PC-9 (cell line): ENCODE results near the gene TTC28. TPM values are rescaled to one million over a fixed set of nuclear protein-coding genes. Genes with fewer than 3 reads are reported as not detected.

Source experiments
- BruUV-seq: library from RNA; stranded (reverse); fragments of 400-500 nt; replicated peaks from 2 replicates; lab custom pipeline; 2021; lab: Mats Ljungman, UMichigan
- CTCF ChIA-PET: fragments of 300-600 bp; sonication (Branson Sonifier 250); formaldehyde crosslinking; loops from one replicate; lab custom pipeline; 2022; ENCODE audit warnings: antibody characterized with exemption; lab: Charles Lee
- POLR2A ChIA-PET: fragments of 300-600 bp; sonication (Branson Sonifier 250); formaldehyde crosslinking; loops from one replicate; lab custom pipeline; 2022; ENCODE audit warnings: antibody characterized with exemption; ENCODE audit not compliant: unreplicated experiment; lab: Charles Lee
- DNase-seq, 2 experiments: peaks; one replicate each; pipeline versions ENCODE4 v3.0.0 to v3.0.0-alpha.2; 2015 to 2022; ENCODE audit warnings: mixed read lengths in 1 of 2
- H2AFZ ChIP-seq: fragments of 200-600 bp; sonication (generic); 2 replicates; pipeline ENCODE4 v1.8.1; 2017; ENCODE audit warnings: antibody characterized with exemption
- H3F3A ChIP-seq: fragments of 200-600 bp; sonication (generic); 2 replicates; pipeline ENCODE4 v1.8.1; 2017; ENCODE audit warnings: antibody characterized with exemption, mild to moderate bottlenecking, low read depth; ENCODE audit not compliant: insufficient read depth
- H3K27ac ChIP-seq: fragments of 200-600 bp; sonication (generic); 2 replicates; pipeline ENCODE4 v1.6.1; 2016; ENCODE audit warnings: mixed run types
- H3K27me3 ChIP-seq: fragments of 200-600 bp; sonication (generic); 2 replicates; pipeline ENCODE4 v1.6.1; 2016; ENCODE audit warnings: low read depth, mixed run types; ENCODE audit not compliant: insufficient read depth
- H3K36me3 ChIP-seq: fragments of 200-600 bp; sonication (generic); 2 replicates; pipeline ENCODE4 v1.6.1; 2016; ENCODE audit warnings: low read depth, mixed run types
- H3K4me1 ChIP-seq: fragments of 200-600 bp; sonication (generic); replicated peaks from 2 replicates; pipeline ENCODE4 v1.6.1; 2016; ENCODE audit warnings: mixed run types; ENCODE audit not compliant: insufficient read depth
- H3K4me2 ChIP-seq: fragments of 200-600 bp; sonication (generic); 2 replicates; pipeline ENCODE4 v1.6.1; 2017; ENCODE audit warnings: mixed run types
- H3K4me3 ChIP-seq: fragments of 200-600 bp; sonication (generic); 2 replicates; pipeline ENCODE4 v1.6.1; 2016; ENCODE audit warnings: mixed run types
- H3K79me2 ChIP-seq: fragments of 200-600 bp; sonication (generic); 2 replicates; pipeline ENCODE4 v1.6.1; 2017; ENCODE audit warnings: low read depth, mixed run types
- H3K9me2 ChIP-seq: fragments of 200-600 bp; sonication (generic); 2 replicates; pipeline ENCODE4 v1.8.1; 2017; ENCODE audit warnings: mild to moderate bottlenecking; ENCODE audit not compliant: insufficient read depth
- H3K9me3 ChIP-seq: fragments of 200-600 bp; sonication (generic); 2 replicates; pipeline ENCODE4 v1.8.1; 2016; ENCODE audit warnings: low read depth; ENCODE audit not compliant: insufficient read depth
- H4K20me1 ChIP-seq: fragments of 200-600 bp; sonication (generic); 2 replicates; pipeline ENCODE4 v1.8.1; 2017; ENCODE audit not compliant: insufficient read depth
- EZH2 ChIP-seq: fragments of 200-600 bp; sonication (generic); IDR thresholded peaks from 2 replicates; pipeline ENCODE4 v1.8.0; 2017; ENCODE audit warnings: antibody characterized with exemption, low read depth
- intact Hi-C: fragments of 100-400 bp; cut with micrococcal nuclease; formaldehyde crosslinking; loops from one replicate; pipeline ENCODE4 v1.10.0; 2022; ENCODE audit not compliant: unreplicated experiment
- total RNA-seq: library from RNA; stranded (reverse); gene quantifications from 2 replicates; pipeline ENCODE4 v1.2.3, GENCODE V29; 2021
- TF ChIP-seq, protein P1 (sequence below): fragments of 200-600 bp; sonication (generic); conservative IDR thresholded peaks from 2 replicates; pipeline ENCODE4 v1.6.1; 2017; ENCODE audit warnings: mixed run types, antibody characterized with exemption, mild to moderate bottlenecking, moderate library complexity

TTC28 gene
- total RNA-seq, 1 experiment from 2014 or later: 6.7 TPM

DNA sequence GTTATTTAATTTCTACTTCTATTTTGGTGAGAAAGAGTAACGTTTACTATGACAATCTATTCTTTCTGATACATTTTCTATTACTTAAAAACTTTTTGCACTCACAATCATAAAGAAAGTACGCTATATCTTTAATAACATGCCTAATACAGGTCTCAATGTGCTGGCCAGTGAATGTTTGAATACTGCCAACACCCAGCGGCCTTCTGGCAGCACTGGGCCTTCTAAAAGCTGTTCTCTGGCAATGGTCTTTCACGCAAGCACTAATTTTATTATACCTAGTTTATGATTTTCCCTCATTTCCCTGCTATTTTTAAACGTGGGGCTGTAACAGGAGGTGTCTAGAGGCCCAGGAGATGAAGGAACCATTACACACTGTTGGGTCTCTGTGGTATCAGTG lies 410.8 kb downstream of the TTC28 start:
- H3K4me2 ChIP-seq: no peak overlapping the region
- no peaks in the 10 kb centered on the region for H3K27me3 ChIP-seq
- H3K9me3 ChIP-seq: no peaks in the 10 kb centered on the region
- no peaks in the 10 kb centered on the region for H4K20me1 ChIP-seq
- TF ChIP-seq, protein P1, sequence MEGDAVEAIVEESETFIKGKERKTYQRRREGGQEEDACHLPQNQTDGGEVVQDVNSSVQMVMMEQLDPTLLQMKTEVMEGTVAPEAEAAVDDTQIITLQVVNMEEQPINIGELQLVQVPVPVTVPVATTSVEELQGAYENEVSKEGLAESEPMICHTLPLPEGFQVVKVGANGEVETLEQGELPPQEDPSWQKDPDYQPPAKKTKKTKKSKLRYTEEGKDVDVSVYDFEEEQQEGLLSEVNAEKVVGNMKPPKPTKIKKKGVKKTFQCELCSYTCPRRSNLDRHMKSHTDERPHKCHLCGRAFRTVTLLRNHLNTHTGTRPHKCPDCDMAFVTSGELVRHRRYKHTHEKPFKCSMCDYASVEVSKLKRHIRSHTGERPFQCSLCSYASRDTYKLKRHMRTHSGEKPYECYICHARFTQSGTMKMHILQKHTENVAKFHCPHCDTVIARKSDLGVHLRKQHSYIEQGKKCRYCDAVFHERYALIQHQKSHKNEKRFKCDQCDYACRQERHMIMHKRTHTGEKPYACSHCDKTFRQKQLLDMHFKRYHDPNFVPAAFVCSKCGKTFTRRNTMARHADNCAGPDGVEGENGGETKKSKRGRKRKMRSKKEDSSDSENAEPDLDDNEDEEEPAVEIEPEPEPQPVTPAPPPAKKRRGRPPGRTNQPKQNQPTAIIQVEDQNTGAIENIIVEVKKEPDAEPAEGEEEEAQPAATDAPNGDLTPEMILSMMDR: no peak
- no peak for TF ChIP-seq EZH2
- H3K9me2 ChIP-seq: no peaks in the 10 kb centered on the region
- intact Hi-C loops: no loop called here
- no peak overlapping the region for H3K27ac ChIP-seq
- no peaks in the 10 kb centered on the region for H3K79me2 ChIP-seq
- no peaks in the 10 kb centered on the region for H3K36me3 ChIP-seq
- ChIA-PET CTCF (no interaction called here), POLR2A (no interaction called here)
- H3K4me1 ChIP-seq: no peaks in the 10 kb centered on the region
- no peaks in the 10 kb centered on the region for H3F3A ChIP-seq
- BruUV-seq: no TSS peak
- no peak for DNase-seq
- H3K4me3 ChIP-seq: no peak overlapping the region
- no peak overlapping the region for H2AFZ ChIP-seq

DNA sequence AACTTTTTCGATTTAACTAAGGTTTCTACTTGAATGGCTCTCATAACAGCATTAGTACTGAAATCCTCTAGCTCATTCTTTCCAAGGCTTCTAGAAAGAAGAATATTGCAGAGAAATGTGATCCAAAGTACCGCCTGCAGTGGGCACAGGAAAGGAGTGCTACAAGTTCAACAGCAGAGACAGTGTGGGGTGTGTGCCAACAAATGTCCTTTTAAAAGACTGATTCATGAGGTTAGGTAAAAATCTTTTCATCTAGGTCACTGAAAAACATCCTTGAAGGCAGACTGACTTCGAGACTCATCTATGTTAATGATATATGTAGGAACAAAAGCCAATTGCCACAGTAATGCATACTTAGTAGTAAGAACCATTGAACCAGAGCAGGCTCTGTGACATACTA lies 411.5 kb downstream of the TTC28 start:
- ChIA-PET POLR2A (no interaction called here), CTCF (no interaction called here)
- intact Hi-C loops: no loop called here
- BruUV-seq: no TSS peak
- H3K27me3 ChIP-seq: no peaks in the 10 kb centered on the region
- no peak overlapping the region for H2AFZ ChIP-seq
- H3K4me2 ChIP-seq: no peak overlapping the region
- no peak for TF ChIP-seq EZH2
- TF ChIP-seq, protein P1: no peak
- H3K9me2 ChIP-seq: no peaks in the 10 kb centered on the region
- no peak overlapping the region for H3K4me3 ChIP-seq
- no peaks in the 10 kb centered on the region for H3K79me2 ChIP-seq
- H4K20me1 ChIP-seq: no peaks in the 10 kb centered on the region
- no peaks in the 10 kb centered on the region for H3K4me1 ChIP-seq
- DNase-seq: no peak
- no peak overlapping the region for H3K27ac ChIP-seq
- H3K36me3 ChIP-seq: no peaks in the 10 kb centered on the region
- H3F3A ChIP-seq: no peaks in the 10 kb centered on the region
- no peaks in the 10 kb centered on the region for H3K9me3 ChIP-seq

DNA sequence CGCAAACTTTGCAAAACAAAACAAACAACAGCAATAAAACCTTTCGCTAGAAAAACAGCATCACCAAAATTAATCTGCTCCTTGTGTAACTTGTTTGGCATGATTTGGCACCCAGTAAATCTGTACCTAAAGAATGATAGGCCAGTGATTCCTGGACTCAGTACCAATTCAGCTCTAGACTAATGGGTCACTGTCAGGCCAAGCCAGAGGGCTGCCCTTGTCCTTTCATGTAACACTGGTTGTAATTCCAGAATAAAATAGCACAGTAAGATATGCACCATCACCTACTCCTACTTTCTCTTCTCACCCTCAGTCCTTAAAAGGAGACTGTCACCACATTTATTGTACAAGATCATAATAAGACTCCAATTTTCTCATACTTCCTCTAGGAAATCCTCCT lies 419.0 kb downstream of the TTC28 start:
- Histone ChIP-seq H3K36me3 (no peaks in the 10 kb centered on the region), H3K9me3 (no peaks in the 10 kb centered on the region), H3K4me2 (no peak overlapping the region), H3K27ac (no peak overlapping the region), H3K9me2 (no peaks in the 10 kb centered on the region), H3F3A (no peaks in the 10 kb centered on the region), H3K4me3 (no peak overlapping the region), H2AFZ (no peak overlapping the region), H3K79me2 (no peaks in the 10 kb centered on the region), H3K27me3 (no peaks in the 10 kb centered on the region), H4K20me1 (no peaks in the 10 kb centered on the region), H3K4me1 (no peaks in the 10 kb centered on the region)
- CTCF ChIA-PET: no interaction called here
- POLR2A ChIA-PET: no interaction called here
- DNase-seq: no peak
- no peak for TF ChIP-seq EZH2
- TF ChIP-seq, protein P1: no peak
- BruUV-seq: no TSS peak
- intact Hi-C loops: no loop called here
